Naive B cell (primary cell): ENCODE data around the gene DHCR24. TPM values are rescaled to one million over a fixed set of nuclear protein-coding genes. Genes with fewer than 3 reads are reported as not detected.
A peak's percentile ranks its signal among the peaks of the same experiment; 100 is the strongest.

Experiments
- ATAC-seq, 2 donors: fragments of 150-1000 bp; cut with Tn5 transposase; 2 replicates each; pipeline ENCODE4 v1.10.0; 2021; ENCODE audit warnings: low read depth in 2 of 2, mild to moderate bottlenecking in 2 of 2, moderate library complexity in 2 of 2
- DNase-seq: peaks from one replicate; pipeline ENCODE4 v3.0.0; 2022
- H3K27ac Mint-ChIP-seq, 6 donors: one replicate each; pipeline ENCODE4 v1.8.0; 2020 to 2022; ENCODE audit warnings: mild to moderate bottlenecking in 6 of 6, mixed read lengths in 6 of 6, moderate library complexity in 5 of 6, inconsistent platforms in 2 of 6
- H3K27me3 Mint-ChIP-seq, 3 donors: one replicate each; pipeline ENCODE4 v1.8.0; 2021 to 2022; ENCODE audit warnings: mixed read lengths in 3 of 3, mild to moderate bottlenecking in 1 of 3
- H3K36me3 Mint-ChIP-seq, 2 donors: one replicate each; pipeline ENCODE4 v1.8.0; 2020 to 2022; ENCODE audit warnings: mixed read lengths in 2 of 2, inconsistent platforms in 1 of 2, mild to moderate bottlenecking in 1 of 2
- H3K4me1 Mint-ChIP-seq, 3 donors: one replicate each; pipeline ENCODE4 v1.8.0; 2020 to 2022; ENCODE audit warnings: mixed read lengths in 3 of 3, inconsistent platforms in 1 of 3, mild to moderate bottlenecking in 1 of 3, moderate library complexity in 1 of 3
- H3K4me3 Mint-ChIP-seq, 8 donors: one replicate each; pipeline ENCODE4 v1.8.0; 2020 to 2022; ENCODE audit warnings: mild to moderate bottlenecking in 8 of 8, mixed read lengths in 8 of 8, moderate library complexity in 8 of 8, inconsistent platforms in 2 of 8
- H3K9me3 Mint-ChIP-seq, 7 donors: one replicate each; pipeline ENCODE4 v1.8.0; 2020 to 2022; ENCODE audit warnings: mixed read lengths in 7 of 7, mild to moderate bottlenecking in 5 of 7, inconsistent platforms in 2 of 7, moderate library complexity in 1 of 7
- polyA plus RNA-seq, 6 donors: library from polyadenylated mRNA; unstranded; fragments of 300-500 nt; fragmentation: Illumina TruSeq; gene quantifications; one replicate each; pipeline ENCODE4 v1.2.3, GENCODE V29; 2021; ENCODE audit warnings: low read depth in 6 of 6

Gene DHCR24
- polyA plus RNA-seq, 6 donors from 2014 or later, result 0.21 to 8.3 (median 1.1) TPM; not detected in 1

GRCh38 chr1:54853096-54853792 lies 33.8 kb downstream of the DHCR24 start:
- Mint-ChIP-seq H3K27ac (peak overlapping the region in 1 of 6 donors; percentile 61), H3K4me3 (no peak overlapping the region), H3K9me3 (no peaks in the 10 kb centered on the region), H3K36me3 (peaks cover 8 to 16% of the 10 kb centered on the region in 2 donors), H3K4me1 (no peaks in the 10 kb centered on the region), H3K27me3 (no peaks in the 10 kb centered on the region)
- DNase-seq, result no peak
- no peak for ATAC-seq

GRCh38 chr1:54851936-54852524 lies 35.0 kb downstream of the DHCR24 start:
- Mint-ChIP-seq H3K4me3 (no peak overlapping the region), H3K4me1 (no peaks in the 10 kb centered on the region), H3K27me3 (no peaks in the 10 kb centered on the region), H3K36me3 (peaks cover 8 to 20% of the 10 kb centered on the region in 2 donors), H3K27ac (no peak overlapping the region), H3K9me3 (peaks cover 0 to 4% (median 0%) of the 10 kb centered on the region in 7 donors)
- ATAC-seq, result no peak
- DNase-seq, result no peak

GRCh38 chr1:54851406-54851805 lies 35.6 kb downstream of the DHCR24 start:
- Mint-ChIP-seq H3K4me3 (no peak overlapping the region), H3K27me3 (no peaks in the 10 kb centered on the region), H3K9me3 (peaks cover 0 to 4% (median 0%) of the 10 kb centered on the region in 7 donors), H3K27ac (no peak overlapping the region), H3K36me3 (peaks cover 8 to 20% of the 10 kb centered on the region in 2 donors), H3K4me1 (no peaks in the 10 kb centered on the region)
- ATAC-seq (no peak), DNase-seq (no peak)

GRCh38 chr1:54850737-54851136 lies 36.3 kb downstream of the DHCR24 start:
- DNase-seq (no peak), ATAC-seq (no peak)
- H3K27ac Mint-ChIP-seq, result no peak overlapping the region
- H3K27me3 Mint-ChIP-seq, result no peaks in the 10 kb centered on the region
- peaks cover 0 to 4% (median 0%) of the 10 kb centered on the region in 7 donors for H3K9me3 Mint-ChIP-seq
- no peaks in the 10 kb centered on the region for H3K4me1 Mint-ChIP-seq
- peaks cover 8 to 20% of the 10 kb centered on the region in 2 donors for H3K36me3 Mint-ChIP-seq
- no peak overlapping the region for H3K4me3 Mint-ChIP-seq

- Mint-ChIP-seq H3K4me3 (no peak overlapping the region), H3K27me3 (no peaks in the 10 kb centered on the region), H3K36me3 (peaks cover 8 to 20% of the 10 kb centered on the region in 2 donors), H3K27ac (no peak overlapping the region), H3K9me3 (peaks cover 0 to 4% (median 0%) of the 10 kb centered on the region in 7 donors), H3K4me1 (no peaks in the 10 kb centered on the region)
- DNase-seq, result no peak
- no peak for ATAC-seq
Measured at GRCh38 chr1:54850069-54850730, 36.8 kb downstream of the DHCR24 start.

GRCh38 chr1:54849219-54850068 lies 37.6 kb downstream of the DHCR24 start:
- Mint-ChIP-seq H3K4me1 (no peaks in the 10 kb centered on the region), H3K27me3 (no peaks in the 10 kb centered on the region), H3K9me3 (peaks cover 0 to 4% (median 0%) of the 10 kb centered on the region in 7 donors), H3K4me3 (no peak overlapping the region), H3K36me3 (peaks cover 8 to 20% of the 10 kb centered on the region in 2 donors), H3K27ac (no peak overlapping the region)
- ATAC-seq, result no peak
- no peak for DNase-seq

- H3K4me3 Mint-ChIP-seq, result no peak overlapping the region
- H3K27ac Mint-ChIP-seq, result no peak overlapping the region
- H3K27me3 Mint-ChIP-seq, result no peaks in the 10 kb centered on the region
- no peak for ATAC-seq
- no peak for DNase-seq
- H3K36me3 Mint-ChIP-seq, result peaks cover 8 to 20% of the 10 kb centered on the region in 2 donors
- peaks cover 0 to 4% (median 0%) of the 10 kb centered on the region in 7 donors for H3K9me3 Mint-ChIP-seq
- no peaks in the 10 kb centered on the region for H3K4me1 Mint-ChIP-seq
Measured at GRCh38 chr1:54848134-54848948, 38.7 kb downstream of the DHCR24 start.

- Mint-ChIP-seq H3K4me1 (no peaks in the 10 kb centered on the region), H3K9me3 (peaks cover 0 to 4% (median 0%) of the 10 kb centered on the region in 7 donors), H3K27ac (no peak overlapping the region), H3K27me3 (no peaks in the 10 kb centered on the region), H3K36me3 (peaks cover 3 to 20% of the 10 kb centered on the region in 2 donors), H3K4me3 (no peak overlapping the region)
- ATAC-seq, result no peak
- DNase-seq, result no peak
Measured at GRCh38 chr1:54846716-54847284, 40.2 kb downstream of the DHCR24 start.

- Mint-ChIP-seq H3K4me1 (no peaks in the 10 kb centered on the region), H3K9me3 (peaks cover 0 to 4% (median 0%) of the 10 kb centered on the region in 7 donors), H3K36me3 (peaks cover 0 to 20% of the 10 kb centered on the region in 2 donors), H3K27ac (no peak overlapping the region), H3K4me3 (no peak overlapping the region), H3K27me3 (no peaks in the 10 kb centered on the region)
- no peak for ATAC-seq
- no peak for DNase-seq
Measured at GRCh38 chr1:54846301-54846700, 40.7 kb downstream of the DHCR24 start.

GRCh38 chr1:54845772-54846171 lies 41.2 kb downstream of the DHCR24 start:
- H3K4me1 Mint-ChIP-seq, result no peaks in the 10 kb centered on the region
- ATAC-seq (no peak), DNase-seq (no peak)
- H3K9me3 Mint-ChIP-seq, result peaks cover 0 to 4% (median 0%) of the 10 kb centered on the region in 7 donors
- peaks cover 0 to 20% of the 10 kb centered on the region in 2 donors for H3K36me3 Mint-ChIP-seq
- no peak overlapping the region for H3K27ac Mint-ChIP-seq
- no peak overlapping the region for H3K4me3 Mint-ChIP-seq
- peaks cover 0 to 4% (median 0%) of the 10 kb centered on the region in 3 donors for H3K27me3 Mint-ChIP-seq

- Mint-ChIP-seq H3K4me3 (no peak overlapping the region), H3K27ac (no peak overlapping the region), H3K4me1 (no peaks in the 10 kb centered on the region), H3K27me3 (peaks cover 0 to 5% (median 0%) of the 10 kb centered on the region in 3 donors), H3K36me3 (peaks cover 0 to 13% of the 10 kb centered on the region in 2 donors), H3K9me3 (peaks cover 0 to 4% (median 0%) of the 10 kb centered on the region in 7 donors)
- DNase-seq (no peak), ATAC-seq (no peak)
Measured at GRCh38 chr1:54844564-54844963, 42.4 kb downstream of the DHCR24 start.

- no peak overlapping the region for H3K27ac Mint-ChIP-seq
- H3K27me3 Mint-ChIP-seq, result peaks cover 0 to 5% (median 5%) of the 10 kb centered on the region in 3 donors
- H3K4me1 Mint-ChIP-seq, result no peaks in the 10 kb centered on the region
- H3K4me3 Mint-ChIP-seq, result no peak overlapping the region
- ATAC-seq (no peak), DNase-seq (no peak)
- H3K36me3 Mint-ChIP-seq, result peaks cover 0 to 4% of the 10 kb centered on the region in 2 donors
- H3K9me3 Mint-ChIP-seq, result peaks cover 0 to 4% (median 0%) of the 10 kb centered on the region in 7 donors
Measured at GRCh38 chr1:54843449-54843848, 43.5 kb downstream of the DHCR24 start.
